ENCODE data around the gene PTPRK.

Gene PTPRK

DNA sequence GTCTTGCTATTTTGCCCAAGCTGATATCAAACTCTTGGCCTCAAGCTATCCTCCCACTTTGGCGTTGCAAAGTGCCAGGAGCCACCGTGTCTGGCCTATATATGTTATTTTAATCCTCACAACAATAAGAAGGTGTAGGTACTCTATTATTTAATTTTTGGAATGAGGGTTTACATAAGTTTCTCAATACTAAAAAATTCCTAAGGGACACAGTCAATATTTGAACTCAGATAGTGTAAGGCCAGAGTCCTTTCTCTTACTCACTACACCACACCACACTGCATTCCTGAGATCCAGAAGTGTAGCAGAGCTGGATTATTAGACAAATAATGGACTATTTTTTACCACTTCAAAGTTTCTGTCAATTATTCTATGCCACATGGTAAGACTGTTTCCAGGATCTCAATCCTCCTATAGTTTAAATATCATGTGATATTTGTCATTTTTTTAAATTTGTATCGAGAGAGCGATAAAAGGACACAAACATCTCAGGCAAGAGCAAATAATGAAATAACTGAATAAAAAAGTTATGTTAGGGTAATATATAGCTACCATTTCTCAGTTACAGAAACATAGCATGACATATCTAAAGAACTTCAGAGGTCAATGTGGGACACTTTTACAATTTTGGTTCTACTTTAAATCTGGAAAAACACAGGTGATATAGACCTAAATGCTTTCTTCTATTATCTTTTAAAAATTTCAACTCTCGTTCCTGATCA lies 457.4 kb downstream of the PTPRK start:
- no peak overlapping the region for H3K27ac ChIP-seq

DNA sequence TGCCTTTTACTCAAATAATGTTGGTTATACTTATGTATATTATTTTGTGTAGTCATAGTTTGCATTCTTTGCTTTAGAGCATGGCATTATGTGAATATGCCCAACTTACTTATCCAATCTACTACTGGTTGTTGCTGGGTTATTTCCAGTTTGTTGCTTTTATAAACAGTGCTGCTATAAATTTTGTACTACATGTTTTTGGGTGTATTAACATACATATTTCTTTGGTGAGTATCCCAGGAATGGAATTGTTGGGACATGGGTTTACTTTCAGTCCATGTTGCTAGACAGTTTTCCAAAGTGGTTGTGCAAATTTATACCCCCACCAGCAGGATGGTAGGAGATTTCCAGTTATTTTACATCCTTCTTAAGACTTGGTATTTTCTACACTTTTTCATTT lies 462.5 kb downstream of the PTPRK start:
- TF ChIP-seq, protein P1, sequence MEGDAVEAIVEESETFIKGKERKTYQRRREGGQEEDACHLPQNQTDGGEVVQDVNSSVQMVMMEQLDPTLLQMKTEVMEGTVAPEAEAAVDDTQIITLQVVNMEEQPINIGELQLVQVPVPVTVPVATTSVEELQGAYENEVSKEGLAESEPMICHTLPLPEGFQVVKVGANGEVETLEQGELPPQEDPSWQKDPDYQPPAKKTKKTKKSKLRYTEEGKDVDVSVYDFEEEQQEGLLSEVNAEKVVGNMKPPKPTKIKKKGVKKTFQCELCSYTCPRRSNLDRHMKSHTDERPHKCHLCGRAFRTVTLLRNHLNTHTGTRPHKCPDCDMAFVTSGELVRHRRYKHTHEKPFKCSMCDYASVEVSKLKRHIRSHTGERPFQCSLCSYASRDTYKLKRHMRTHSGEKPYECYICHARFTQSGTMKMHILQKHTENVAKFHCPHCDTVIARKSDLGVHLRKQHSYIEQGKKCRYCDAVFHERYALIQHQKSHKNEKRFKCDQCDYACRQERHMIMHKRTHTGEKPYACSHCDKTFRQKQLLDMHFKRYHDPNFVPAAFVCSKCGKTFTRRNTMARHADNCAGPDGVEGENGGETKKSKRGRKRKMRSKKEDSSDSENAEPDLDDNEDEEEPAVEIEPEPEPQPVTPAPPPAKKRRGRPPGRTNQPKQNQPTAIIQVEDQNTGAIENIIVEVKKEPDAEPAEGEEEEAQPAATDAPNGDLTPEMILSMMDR (IDR thresholded peaks at IDR 0.05) = no peak
- no peak for TF ChIP-seq ZFX (IDR thresholded peaks at IDR 0.05; ENCODE audit: borderline replicate concordance)
- H3K27ac ChIP-seq = no peak overlapping the region

More for the DNA sequence above, 457.4 kb downstream of the PTPRK start:
- TF ChIP-seq, protein P1 (IDR thresholded peaks at IDR 0.05) = no peak
- no peak for TF ChIP-seq ZFX (IDR thresholded peaks at IDR 0.05; ENCODE audit: borderline replicate concordance)

DNA sequence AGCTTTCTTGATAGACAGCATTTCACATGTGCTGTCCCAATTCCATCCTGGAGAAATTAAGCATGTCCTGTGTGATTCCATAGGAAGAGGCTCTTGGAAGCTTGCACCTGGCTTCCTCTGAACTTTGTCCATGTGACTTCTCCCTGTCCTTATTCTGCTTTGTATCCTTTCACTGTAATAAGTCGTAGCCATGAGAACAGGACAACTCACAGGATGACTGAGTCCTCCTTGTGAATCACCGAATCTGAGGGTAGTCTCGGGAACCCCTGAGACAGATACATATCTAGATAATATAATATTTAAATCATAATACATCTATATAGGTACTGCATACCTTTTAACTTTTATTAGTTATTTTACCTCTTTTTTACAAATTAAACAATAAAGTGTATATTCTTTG lies 462.9 kb downstream of the PTPRK start:
- no peak for TF ChIP-seq ZFX (IDR thresholded peaks at IDR 0.05; ENCODE audit: borderline replicate concordance)
- TF ChIP-seq, protein P1 (IDR thresholded peaks at IDR 0.05) = no peak
- no peak overlapping the region for H3K27ac ChIP-seq

DNA sequence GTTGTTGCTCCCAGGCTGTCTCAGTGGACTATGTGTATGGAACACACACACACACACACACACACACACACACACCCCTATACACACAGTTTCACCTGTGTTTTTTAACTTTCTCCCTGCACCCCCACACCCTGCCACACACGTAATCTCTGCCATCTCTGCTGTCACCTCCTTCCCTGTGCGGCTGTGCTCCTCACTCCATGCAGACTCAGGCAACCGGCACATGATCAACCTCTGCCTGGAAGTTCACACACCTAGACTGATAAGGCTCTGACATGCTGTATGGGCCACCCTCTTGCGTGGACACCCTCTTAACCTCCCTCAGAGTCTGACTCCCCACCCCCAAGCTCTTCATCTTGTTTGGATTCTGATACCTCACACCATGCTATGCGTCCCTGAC lies 467.3 kb downstream of the PTPRK start:
- TF ChIP-seq, protein P1 (IDR thresholded peaks at IDR 0.05) = no peak
- no peak for TF ChIP-seq ZFX (IDR thresholded peaks at IDR 0.05; ENCODE audit: borderline replicate concordance)
- H3K27ac ChIP-seq = no peak overlapping the region

DNA sequence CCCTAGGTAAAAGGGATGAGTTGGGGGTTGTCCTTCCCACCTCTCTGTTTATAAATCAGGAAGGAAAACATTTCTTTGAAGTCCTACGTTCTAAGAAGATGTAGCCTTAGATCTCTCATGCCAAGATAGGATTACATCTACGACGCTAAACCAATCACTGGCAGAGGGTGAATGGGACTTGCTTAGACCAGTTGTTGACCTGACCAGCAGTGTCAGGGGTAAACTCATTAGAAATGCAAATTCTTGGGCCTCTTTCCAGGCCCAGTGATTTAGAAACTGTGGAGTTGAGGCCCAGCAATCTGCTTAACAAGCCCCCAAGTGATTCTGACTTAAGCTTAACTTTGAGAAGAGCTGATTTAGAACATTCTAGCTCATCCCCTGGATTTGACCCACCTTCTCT lies 472.4 kb downstream of the PTPRK start:
- TF ChIP-seq, protein P1 (IDR thresholded peaks at IDR 0.05) = no peak
- no peak for TF ChIP-seq ZFX (IDR thresholded peaks at IDR 0.05; ENCODE audit: borderline replicate concordance)
- no peak overlapping the region for H3K27ac ChIP-seq

DNA sequence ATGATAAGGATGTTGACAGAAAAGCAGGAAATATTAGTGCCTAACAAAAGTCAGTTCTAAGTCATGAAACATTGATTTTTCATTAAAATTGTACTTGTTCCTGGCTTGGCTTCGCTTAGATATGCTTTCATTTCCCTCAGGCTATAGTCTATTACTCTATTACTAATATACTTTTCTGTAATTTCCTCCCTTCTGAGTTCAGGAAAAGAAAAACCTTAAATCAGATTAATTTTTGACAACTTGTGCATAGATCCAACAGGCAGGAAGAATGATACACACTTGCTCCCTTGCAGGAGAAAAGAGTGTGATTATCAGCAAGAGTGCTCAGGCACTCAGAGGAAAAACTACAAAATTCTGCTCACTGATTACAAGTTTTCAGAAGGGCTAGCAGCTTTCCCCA lies 474.4 kb downstream of the PTPRK start:
- H3K27ac ChIP-seq = no peak overlapping the region
- no peak for TF ChIP-seq ZFX (IDR thresholded peaks at IDR 0.05; ENCODE audit: borderline replicate concordance)
- TF ChIP-seq, protein P1 (IDR thresholded peaks at IDR 0.05) = no peak

DNA sequence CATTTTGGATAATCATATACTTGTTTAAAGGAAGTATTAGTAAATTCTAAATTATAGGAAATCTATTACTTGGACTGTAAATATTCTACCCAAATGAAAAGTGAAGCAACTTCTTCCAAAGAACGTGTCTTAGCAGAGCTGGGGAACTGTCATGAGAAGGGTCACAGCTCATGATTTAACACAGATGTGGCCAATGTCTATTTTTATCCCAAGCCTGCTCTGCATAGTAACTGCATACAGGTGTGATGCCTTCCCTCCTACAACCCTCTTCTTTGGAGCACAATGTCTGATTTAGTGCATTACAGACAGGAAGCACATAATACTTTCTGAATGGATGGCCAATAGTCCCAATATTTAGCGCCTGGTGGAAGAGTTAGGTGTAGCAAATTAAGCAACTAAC lies 480.9 kb downstream of the PTPRK start:
- H3K27ac ChIP-seq = no peak overlapping the region
- no peak for TF ChIP-seq ZFX (IDR thresholded peaks at IDR 0.05; ENCODE audit: borderline replicate concordance)
- TF ChIP-seq, protein P1 (IDR thresholded peaks at IDR 0.05) = no peak

Data from 22Rv1 (cell line).